A549 (cell line): ENCODE data around the gene ASPHD2. TPM values are rescaled to one million over a fixed set of nuclear protein-coding genes. Genes with fewer than 3 reads are reported as not detected.

ENCODE experiments used
- ATAC-seq, 2 experiments: fragments of 200-7000 bp in 1 of 2; fragments of >200 bp in 1 of 2; cut with Nextera tagmentation in 1 of 2; cut with Tn5 transposase in 1 of 2; 3 replicates each; pipeline versions ENCODE4 v1.8.0 to v1.9.1; 2018 to 2020; ENCODE audit warnings: mild to moderate bottlenecking in 1 of 2, moderate library complexity in 1 of 2
- CTCF ChIA-PET: fragments of 300-600 bp; sonication (Branson Sonifier 250); formaldehyde crosslinking; extraction: SDS; loops from one replicate; lab custom pipeline; 2021; ENCODE audit warnings: antibody characterized with exemption, inconsistent platforms; lab: Yijun Ruan, JAX
- POLR2A ChIA-PET: fragments of 350-600 bp; formaldehyde crosslinking; extraction: SDS; loops from one replicate; lab custom pipeline; 2021; ENCODE audit warnings: antibody characterized with exemption, inconsistent platforms; lab: Yijun Ruan, JAX
- DNase-seq, 2 experiments: peaks; one replicate each; pipeline versions ENCODE4 v3.0.0 to v3.0.0-alpha.2; 2011 to 2016; ENCODE audit warnings: low read depth in 1 of 2, low spot score in 1 of 2
- FAIRE-seq: peaks from 2 replicates; lab custom pipeline; 2011; peaks lifted over from hg19 to GRCh38; lab: Jason Lieb, UNC
- H3K27ac ChIP-seq, 2 experiments: fragments of >200 bp; sonication (Bioruptor Twin); formaldehyde crosslinking; 3 replicates each; pipeline ENCODE4 v1.5.1; 2016 to 2017
- H3K4me1 ChIP-seq: fragments of >200 bp; sonication (Bioruptor Twin); formaldehyde crosslinking; 3 replicates; pipeline ENCODE4 v1.6.1; 2016
- H3K4me2 ChIP-seq: fragments of >200 bp; sonication (Bioruptor Twin); formaldehyde crosslinking; 3 replicates; pipeline ENCODE4 v1.6.1; 2016
- H3K4me3 ChIP-seq: fragments of >200 bp; sonication (Bioruptor Twin); formaldehyde crosslinking; 3 replicates; pipeline ENCODE4 v1.5.1; 2016
- H3K9me3 ChIP-seq: fragments of >200 bp; sonication (Bioruptor Twin); formaldehyde crosslinking; 3 replicates; pipeline ENCODE4 v1.6.1; 2016
- ATOH8 ChIP-seq: fragments of 250-450 bp; sonication (Bioruptor Pico); IDR thresholded peaks from 2 replicates; pipeline ENCODE4 v1.5.0; 2020; ENCODE audit warnings: low read depth, mild to moderate bottlenecking, moderate library complexity
- BCL3 ChIP-seq: fragments of >200 bp; sonication (Bioruptor Twin); formaldehyde crosslinking; IDR thresholded peaks from 3 replicates; pipeline ENCODE4 v1.6.1; 2016
- BHLHE40 ChIP-seq: IDR thresholded peaks from 2 replicates; pipeline ENCODE4 v1.6.1; 2012; ENCODE audit warnings: low read depth, low read length, inconsistent platforms
- CBX2 ChIP-seq: fragments of 200-600 bp; sonication (generic); IDR thresholded peaks from 2 replicates; pipeline ENCODE4 v1.6.1; 2016; ENCODE audit warnings: low read depth, mild to moderate bottlenecking, borderline replicate concordance
- CBX8 ChIP-seq: fragments of 200-600 bp; sonication (generic); IDR thresholded peaks from 2 replicates; pipeline ENCODE4 v1.6.1; 2016
- CTCF ChIP-seq: fragments of >200 bp; sonication (Bioruptor Twin); formaldehyde crosslinking; IDR thresholded peaks from 3 replicates; pipeline ENCODE4 v1.5.1; 2016
- E2F6 ChIP-seq: IDR thresholded peaks from 2 replicates; pipeline ENCODE4 v1.6.1; 2012; ENCODE audit warnings: low read depth, borderline replicate concordance
- EHF ChIP-seq: fragments of 250-450 bp; sonication (Bioruptor Pico); IDR thresholded peaks from 2 replicates; pipeline ENCODE4 v1.5.0; 2020; ENCODE audit warnings: mild to moderate bottlenecking
- EHMT2 ChIP-seq: fragments of 200-600 bp; sonication (generic); IDR thresholded peaks from 2 replicates; pipeline ENCODE4 v1.6.1; 2016; ENCODE audit warnings: antibody characterized with exemption, low read depth, mild to moderate bottlenecking, moderate library complexity
- ELK1 ChIP-seq: fragments of 150-350 bp; IDR thresholded peaks from 2 replicates; pipeline ENCODE4 v1.6.1; 2014; ENCODE audit warnings: low read depth, mild to moderate bottlenecking, low read length
- EP300 ChIP-seq, 2 experiments: fragments of >200 bp; sonication (Bioruptor Twin); formaldehyde crosslinking; IDR thresholded peaks; 2 replicates in 1 of 2; 3 replicates in 1 of 2; pipeline ENCODE4 v1.6.1; 2016 to 2017
- ESRRA ChIP-seq: fragments of 150-350 bp; IDR thresholded peaks from 2 replicates; pipeline ENCODE4 v1.6.1; 2014; ENCODE audit warnings: mild to moderate bottlenecking, low read length, borderline replicate concordance
- FOSL2 ChIP-seq, 2 experiments: fragments of 450-650 bp in 1 of 2; fragments of >200 bp in 1 of 2; sonication (Bioruptor Twin) in 1 of 2; formaldehyde crosslinking; IDR thresholded peaks; 2 replicates each; pipeline versions ENCODE4 v1.5.0 to v1.6.1; 2016 to 2020; ENCODE audit warnings: mild to moderate bottlenecking in 1 of 2, moderate library complexity in 1 of 2
- FOXS1 ChIP-seq: fragments of 250-450 bp; sonication (Bioruptor Pico); IDR thresholded peaks from 2 replicates; pipeline ENCODE4 v1.5.0; 2020; ENCODE audit warnings: mild to moderate bottlenecking, moderate library complexity
- GATA3 ChIP-seq: IDR thresholded peaks from 2 replicates; pipeline ENCODE4 v1.6.1; 2012; ENCODE audit warnings: borderline replicate concordance
- HDAC2 ChIP-seq: fragments of 200-600 bp; sonication (generic); IDR thresholded peaks from 2 replicates; pipeline ENCODE4 v1.6.1; 2016
- HOXA7 ChIP-seq: fragments of 250-450 bp; sonication (Bioruptor Pico); IDR thresholded peaks from 2 replicates; pipeline ENCODE4 v1.5.0; 2020; ENCODE audit warnings: mild to moderate bottlenecking, moderate library complexity
- JUN ChIP-seq, 2 experiments: fragments of >200 bp; sonication (Bioruptor Twin); formaldehyde crosslinking; IDR thresholded peaks; 2 replicates in 1 of 2; 3 replicates in 1 of 2; pipeline ENCODE4 v1.6.1; 2016 to 2017
- KDM1A ChIP-seq: fragments of 200-600 bp; sonication (generic); IDR thresholded peaks from 2 replicates; pipeline ENCODE4 v1.6.1; 2016; ENCODE audit warnings: low read depth, mild to moderate bottlenecking
- MAX ChIP-seq: IDR thresholded peaks from 2 replicates; pipeline ENCODE4 v1.6.1; 2012
- MYC ChIP-seq: IDR thresholded peaks from 2 replicates; pipeline ENCODE4 v1.6.1; 2012; ENCODE audit warnings: mild to moderate bottlenecking, inconsistent platforms, low read length, improper control_type of control experiment, borderline replicate concordance
- NPAS2 ChIP-seq: fragments of 250-450 bp; sonication (Bioruptor Pico); IDR thresholded peaks from 2 replicates; pipeline ENCODE4 v1.8.0; 2022; ENCODE audit warnings: mild to moderate bottlenecking, moderate library complexity, borderline replicate concordance
- POLR2A ChIP-seq: IDR thresholded peaks from 2 replicates; pipeline ENCODE4 v1.6.1; 2012; ENCODE audit warnings: mild to moderate bottlenecking, low read length
- RAD21 ChIP-seq, 2 experiments: fragments of >200 bp in 1 of 2; sonication (Bioruptor Twin) in 1 of 2; formaldehyde crosslinking in 1 of 2; IDR thresholded peaks in 1 of 2; conservative IDR thresholded peaks in 1 of 2; 2 replicates in 1 of 2; 3 replicates in 1 of 2; pipeline ENCODE4 v1.6.1; 2012 to 2018; ENCODE audit warnings: inconsistent platforms in 1 of 2
- RFX5 ChIP-seq: fragments of 450-650 bp; IDR thresholded peaks from 2 replicates; pipeline ENCODE4 v1.7.1; 2014; ENCODE audit warnings: antibody characterized with exemption, mild to moderate bottlenecking, moderate library complexity
- SMC3 ChIP-seq: fragments of >200 bp; sonication (Bioruptor Twin); formaldehyde crosslinking; IDR thresholded peaks from 3 replicates; pipeline ENCODE4 v1.6.1; 2018; ENCODE audit warnings: inconsistent platforms
- TP53 ChIP-seq: fragments of 250-450 bp; sonication (Bioruptor Pico); IDR thresholded peaks from 2 replicates; pipeline ENCODE4 v1.5.0; 2021; ENCODE audit warnings: mild to moderate bottlenecking, moderate library complexity
- ZC3H11A ChIP-seq: fragments of 450-650 bp; IDR thresholded peaks from 2 replicates; pipeline ENCODE4 v1.6.1; 2014; ENCODE audit warnings: antibody characterized with exemption, mild to moderate bottlenecking
- ZNF302 ChIP-seq: fragments of 250-450 bp; sonication (Bioruptor Pico); IDR thresholded peaks from 2 replicates; pipeline ENCODE4 v1.9.0; 2021; ENCODE audit warnings: inconsistent platforms, mild to moderate bottlenecking, moderate library complexity
- whole genome bisulfite sequencing: methylation state at CpG from one replicate; pipeline ENCODE4 v1.1.6; 2017; ENCODE audit errors: missing lambda C conversion rate; 5-methylcytosine and 5-hydroxymethylcytosine counted together
- polyA plus RNA-seq, 4 experiments: library from polyadenylated mRNA; depleted of rRNA in 3 of 4; stranded (reverse); fragments of >200 nt; fragmentation: RNase III in 1 of 4; extraction: RNeasy Plus Mini Kit Qiagen cat#74134 plus additional on column Dnase treatment in 1 of 4; gene quantifications; 2 replicates in 3 of 4; 3 replicates in 1 of 4; pipeline ENCODE4 v1.2.3, GENCODE V29; 2011 to 2017

Gene ASPHD2
- polyA plus RNA-seq, 2 of the 4 experiments (the other 2 are of a cell fraction): 0.84 to 1.3 TPM

GRCh38 chr22:26395926-26396325 lies 33.1 kb upstream of the ASPHD2 start:
- Histone ChIP-seq H3K4me1 (no peaks in the 10 kb centered on the region), H3K27ac (no peak overlapping the region), H3K4me3 (no peak overlapping the region), H3K9me3 (no peaks in the 10 kb centered on the region), H3K4me2 (no peak overlapping the region)
- no peak for DNase-seq
- no peak for TF ChIP-seq RAD21 (conservative IDR thresholded peaks at IDR 0.05 in 1 of 2, IDR thresholded peaks at IDR 0.05 in 1 of 2)
- no peak for TF ChIP-seq FOXS1 (CRISPR knock-in tag)
- TF ChIP-seq MYC: no peak
- no peak for TF ChIP-seq EHF (CRISPR knock-in tag)
- no peak for TF ChIP-seq CBX8
- no peak for TF ChIP-seq JUN (IDR thresholded peaks at IDR 0.05)
- TF ChIP-seq ZC3H11A: no peak
- TF ChIP-seq HDAC2: no peak
- no peak for TF ChIP-seq ELK1
- no peak for TF ChIP-seq RFX5
- no peak for TF ChIP-seq NPAS2 (CRISPR knock-in tag)
- no peak for TF ChIP-seq EP300 (IDR thresholded peaks at IDR 0.05)
- no peak for TF ChIP-seq POLR2A
- no peak for TF ChIP-seq ATOH8 (CRISPR knock-in tag)
- no peak for TF ChIP-seq HOXA7
- no peak for TF ChIP-seq EHMT2
- no peak for TF ChIP-seq MAX
- TF ChIP-seq GATA3: no peak
- no peak for TF ChIP-seq CBX2
- no peak for TF ChIP-seq FOSL2 (IDR thresholded peaks at IDR 0.05)
- TF ChIP-seq FOSL2 (CRISPR knock-in tag; IDR thresholded peaks at IDR 0.05): no peak
- 40% methylated on average over 5 of the region's 5 CpGs for WGBS
- no peak for ATAC-seq
- POLR2A ChIA-PET: no interaction called here
- CTCF ChIA-PET: interaction anchor here (0.7 to 8.5 kb wide), 6 partner anchors 9 to 246 kb away, joined by 3 to 85 read pairs (median 6); no protein-coding TSS in a partner anchor
- no peak for FAIRE-seq

GRCh38 chr22:26398741-26399153 lies 30.3 kb upstream of the ASPHD2 start:
- TF ChIP-seq BHLHE40 (no peak), E2F6 (no peak), TP53 (CRISPR knock-in tag) (no peak), CBX2 (no peak), ZNF302 (CRISPR knock-in tag) (no peak), RAD21 (conservative IDR thresholded peaks at IDR 0.05 in 1 of 2, IDR thresholded peaks at IDR 0.05 in 1 of 2) (peak; percentile 81), MYC (no peak), SMC3 (peak; percentile 73), FOSL2 (IDR thresholded peaks at IDR 0.05) (no peak), FOSL2 (CRISPR knock-in tag; IDR thresholded peaks at IDR 0.05) (no peak), BCL3 (no peak), MAX (no peak), CTCF (peak; percentile 63), KDM1A (no peak), ESRRA (no peak), FOXS1 (CRISPR knock-in tag) (no peak)
- POLR2A ChIA-PET: no interaction called here
- CTCF ChIA-PET: interaction anchor here (0.5 to 8.5 kb wide), 9 partner anchors 15 to 876 kb away, joined by 3 to 85 read pairs (median 4); no protein-coding TSS in a partner anchor
- peak; percentile 41 to 60 for DNase-seq
- ATAC-seq: peak; percentile 88 to 90; a peak in 5 of 6 replicates
- Histone ChIP-seq H3K4me3 (no peak overlapping the region), H3K4me1 (no peaks in the 10 kb centered on the region), H3K27ac (no peak overlapping the region), H3K4me2 (no peak overlapping the region), H3K9me3 (no peaks in the 10 kb centered on the region)
- WGBS: 36% methylated on average over 3 of the region's 3 CpGs
- FAIRE-seq: no peak
